ENCODE results near the gene COL23A1.

- TF ChIP-seq, protein P1, sequence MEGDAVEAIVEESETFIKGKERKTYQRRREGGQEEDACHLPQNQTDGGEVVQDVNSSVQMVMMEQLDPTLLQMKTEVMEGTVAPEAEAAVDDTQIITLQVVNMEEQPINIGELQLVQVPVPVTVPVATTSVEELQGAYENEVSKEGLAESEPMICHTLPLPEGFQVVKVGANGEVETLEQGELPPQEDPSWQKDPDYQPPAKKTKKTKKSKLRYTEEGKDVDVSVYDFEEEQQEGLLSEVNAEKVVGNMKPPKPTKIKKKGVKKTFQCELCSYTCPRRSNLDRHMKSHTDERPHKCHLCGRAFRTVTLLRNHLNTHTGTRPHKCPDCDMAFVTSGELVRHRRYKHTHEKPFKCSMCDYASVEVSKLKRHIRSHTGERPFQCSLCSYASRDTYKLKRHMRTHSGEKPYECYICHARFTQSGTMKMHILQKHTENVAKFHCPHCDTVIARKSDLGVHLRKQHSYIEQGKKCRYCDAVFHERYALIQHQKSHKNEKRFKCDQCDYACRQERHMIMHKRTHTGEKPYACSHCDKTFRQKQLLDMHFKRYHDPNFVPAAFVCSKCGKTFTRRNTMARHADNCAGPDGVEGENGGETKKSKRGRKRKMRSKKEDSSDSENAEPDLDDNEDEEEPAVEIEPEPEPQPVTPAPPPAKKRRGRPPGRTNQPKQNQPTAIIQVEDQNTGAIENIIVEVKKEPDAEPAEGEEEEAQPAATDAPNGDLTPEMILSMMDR (optimal IDR thresholded peaks at IDR 0.05 in 1 of 3, IDR thresholded peaks at IDR 0.05 in 1 of 3, conservative IDR thresholded peaks at IDR 0.05 in 1 of 3; ENCODE audit: extremely low read depth in 1 of 3, insufficient read depth in 2 of 3, low read length in 3 of 3) = no peak
- no peak for TF ChIP-seq EZH2 (IDR thresholded peaks at IDR 0.05; ENCODE audit: low read length)
Measured at GRCh38 chr5:178274781-178275537, 315.2 kb downstream of the COL23A1 start.
